HepG2 (cell line): Measurements from ENCODE around the gene KLF9. TPM values are rescaled to one million over a fixed set of nuclear protein-coding genes. Genes with fewer than 3 reads are reported as not detected.

Experiments
- AFF4 ChIP-seq: sonication (generic); formaldehyde crosslinking; IDR thresholded peaks from 2 replicates; pipeline ENCODE4 v1.4.0; 2020; ENCODE audit warnings: missing genetic modification reagents
- ATAD3A ChIP-seq: sonication (generic); formaldehyde crosslinking; IDR thresholded peaks from 2 replicates; pipeline ENCODE4 v1.4.0; 2020; ENCODE audit warnings: missing genetic modification reagents
- BRD4 ChIP-seq: sonication (generic); formaldehyde crosslinking; IDR thresholded peaks from 2 replicates; pipeline ENCODE4 v1.4.0; 2020; ENCODE audit warnings: missing genetic modification reagents
- ELF3 ChIP-seq: IDR thresholded peaks from 2 replicates; pipeline ENCODE4 v1.6.1; 2016; ENCODE audit warnings: missing genetic modification reagents, missing compliant biosample characterization
- ESRRA ChIP-seq: sonication (generic); formaldehyde crosslinking; IDR thresholded peaks from 2 replicates; pipeline ENCODE4 v1.5.1; 2020; ENCODE audit warnings: mild to moderate bottlenecking, low read depth, missing genetic modification reagents
- FOXK1 ChIP-seq: sonication (generic); formaldehyde crosslinking; IDR thresholded peaks from 2 replicates; pipeline ENCODE4 v1.4.0; 2020; ENCODE audit warnings: low read depth, missing genetic modification reagents, borderline replicate concordance
- HDAC2 ChIP-seq: sonication (generic); formaldehyde crosslinking; IDR thresholded peaks from 2 replicates; pipeline ENCODE4 v1.4.0; 2020; ENCODE audit warnings: missing genetic modification reagents
- KLF6 ChIP-seq: IDR thresholded peaks from 2 replicates; pipeline ENCODE4 v1.8.0; 2016; ENCODE audit warnings: missing biosample characterization, missing genetic modification reagents
- KLF9 ChIP-seq: IDR thresholded peaks from 2 replicates; pipeline ENCODE4 v1.6.1; 2016; ENCODE audit warnings: low read depth
- NFATC3 ChIP-seq: sonication (generic); formaldehyde crosslinking; IDR thresholded peaks from 2 replicates; pipeline ENCODE4 v1.5.1; 2020; ENCODE audit warnings: mild to moderate bottlenecking, missing genetic modification reagents
- NR2F1 ChIP-seq, 2 experiments: fragments of 450-650 bp in 1 of 2; formaldehyde crosslinking in 1 of 2; IDR thresholded peaks; 2 replicates each; pipeline versions ENCODE4 v1.5.0 to v1.6.1; 2016 to 2020; ENCODE audit warnings: mild to moderate bottlenecking in 1 of 2, missing compliant biosample characterization in 1 of 2, missing genetic modification reagents in 1 of 2, moderate library complexity in 1 of 2
- PITX1 ChIP-seq: sonication (generic); formaldehyde crosslinking; IDR thresholded peaks from 2 replicates; pipeline ENCODE4 v1.5.1; 2020; ENCODE audit warnings: mild to moderate bottlenecking, missing genetic modification reagents
- POLR2A ChIP-seq, 2 experiments: IDR thresholded peaks; 2 replicates each; pipeline ENCODE4 v1.6.1; 2011; ENCODE audit warnings: low read depth in 2 of 2, low read length in 2 of 2, mild to moderate bottlenecking in 1 of 2, moderate library complexity in 1 of 2; ENCODE audit not compliant: insufficient read depth in 1 of 2
- POLR2G ChIP-seq: fragments of 200-400 bp; formaldehyde crosslinking; IDR thresholded peaks from 2 replicates; pipeline ENCODE4 v1.6.1; 2018; ENCODE audit warnings: mild to moderate bottlenecking, low read depth, low read length, moderate library complexity
- PRPF4 ChIP-seq: fragments of 200-400 bp; formaldehyde crosslinking; IDR thresholded peaks from 2 replicates; pipeline ENCODE4 v1.6.1; 2016; ENCODE audit warnings: low read length, low read depth; ENCODE audit not compliant: poor library complexity, severe bottlenecking
- RFX1 ChIP-seq: fragments of 450-650 bp; IDR thresholded peaks from 2 replicates; pipeline ENCODE4 v1.6.1; 2017
- RFXANK ChIP-seq: IDR thresholded peaks from 2 replicates; pipeline ENCODE4 v1.6.1; 2016
- RXRA ChIP-seq: sonication (generic); formaldehyde crosslinking; IDR thresholded peaks from 2 replicates; pipeline ENCODE4 v1.5.1; 2020; ENCODE audit warnings: missing genetic modification reagents
- SAFB2 ChIP-seq: sonication (generic); formaldehyde crosslinking; IDR thresholded peaks from 2 replicates; pipeline ENCODE4 v1.5.1; 2020; ENCODE audit warnings: missing genetic modification reagents, low read depth, mild to moderate bottlenecking, borderline replicate concordance
- TP53 ChIP-seq: sonication (generic); formaldehyde crosslinking; conservative IDR thresholded peaks from 2 replicates; pipeline ENCODE4 v1.4.0; 2020; ENCODE audit warnings: missing genetic modification reagents
- WIZ ChIP-seq: sonication (generic); formaldehyde crosslinking; IDR thresholded peaks from 2 replicates; pipeline ENCODE4 v1.5.1; 2020; ENCODE audit warnings: mild to moderate bottlenecking, missing genetic modification reagents
- ZNF160 ChIP-seq: sonication (generic); formaldehyde crosslinking; IDR thresholded peaks from 2 replicates; pipeline ENCODE4 v1.8.0; 2022; ENCODE audit warnings: mild to moderate bottlenecking, inconsistent platforms, missing genetic modification reagents
- ZNF558 ChIP-seq: sonication (generic); formaldehyde crosslinking; IDR thresholded peaks from 2 replicates; pipeline ENCODE4 v1.9.0; 2022; ENCODE audit warnings: mild to moderate bottlenecking, missing genetic modification reagents, borderline replicate concordance
- ZNF75D ChIP-seq: sonication (generic); formaldehyde crosslinking; IDR thresholded peaks from 2 replicates; pipeline ENCODE4 v1.8.1; 2023; ENCODE audit warnings: missing genetic modification reagents, mild to moderate bottlenecking, borderline replicate concordance
- polyA plus RNA-seq, 8 experiments: library from polyadenylated mRNA; depleted of rRNA in 3 of 8; stranded (reverse) in 7 of 8; unstranded in 1 of 8; fragments of >200 nt; fragmentation: Illumina TruSeq in 4 of 8; extraction: Trizol in 4 of 8; gene quantifications; 2 replicates each; pipeline versions ENCODE4 v1.2.1 to v1.2.3, GENCODE V29; 2011 to 2016; ENCODE audit warnings: low read depth in 4 of 8, missing spikeins in 1 of 8, mixed read lengths in 1 of 8; ENCODE audit not compliant: insufficient read depth in 1 of 8
- total RNA-seq, 5 experiments: library from RNA; depleted of rRNA; stranded (reverse); fragments of >200 nt; fragmentation: Illumina TruSeq; extraction: Trizol; gene quantifications; 2 replicates each; pipeline ENCODE4 v1.2.3, GENCODE V29; 2016; ENCODE audit warnings: low read depth in 1 of 5
- TF ChIP-seq, protein P1 (sequence below): IDR thresholded peaks from 2 replicates; pipeline ENCODE4 v1.6.1; 2018; ENCODE audit warnings: missing genetic modification reagents
- TF ChIP-seq, protein P2 (sequence below): sonication (generic); formaldehyde crosslinking; IDR thresholded peaks from 2 replicates; pipeline ENCODE4 v1.5.0; 2020; ENCODE audit warnings: missing genetic modification reagents

KLF9 gene
- total and polyA plus RNA-seq, 2 of the 13 experiments (the other 11 are each of a cell fraction or from before 2014, with no cell fraction given), result 5.7 to 7.2 TPM

DNA sequence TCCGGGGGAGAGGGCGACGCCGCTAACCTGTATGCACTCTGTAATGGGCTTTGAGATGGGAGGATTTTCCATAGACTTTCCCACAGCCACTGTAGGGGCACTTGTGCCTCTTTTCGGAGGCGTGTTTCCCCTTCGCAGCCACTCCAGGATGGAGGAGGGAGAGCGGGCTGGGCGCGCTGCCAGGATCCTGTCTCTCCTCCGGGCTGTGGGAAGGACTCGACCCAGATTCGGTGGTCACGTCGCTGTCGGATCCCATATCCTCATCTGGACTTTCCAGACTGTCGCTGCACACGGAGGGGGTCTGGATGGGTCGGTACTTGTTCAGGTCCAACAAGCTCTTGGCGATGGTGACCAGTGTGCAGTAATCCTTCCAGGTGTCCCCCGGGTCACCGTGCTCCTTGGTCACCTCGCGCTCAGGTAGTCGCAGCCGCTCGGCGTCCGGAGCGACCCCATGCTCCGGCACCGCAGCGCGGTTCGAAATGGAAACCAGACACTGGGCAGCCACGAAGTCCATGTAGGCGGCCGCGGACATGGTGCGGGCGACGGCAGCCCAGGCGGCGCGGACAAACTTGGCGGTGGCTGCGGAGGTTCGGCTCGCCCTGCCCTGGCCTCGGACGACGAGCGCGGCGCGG is 1.5 kb downstream of the KLF9 start (continued):
- TF ChIP-seq, protein P1, sequence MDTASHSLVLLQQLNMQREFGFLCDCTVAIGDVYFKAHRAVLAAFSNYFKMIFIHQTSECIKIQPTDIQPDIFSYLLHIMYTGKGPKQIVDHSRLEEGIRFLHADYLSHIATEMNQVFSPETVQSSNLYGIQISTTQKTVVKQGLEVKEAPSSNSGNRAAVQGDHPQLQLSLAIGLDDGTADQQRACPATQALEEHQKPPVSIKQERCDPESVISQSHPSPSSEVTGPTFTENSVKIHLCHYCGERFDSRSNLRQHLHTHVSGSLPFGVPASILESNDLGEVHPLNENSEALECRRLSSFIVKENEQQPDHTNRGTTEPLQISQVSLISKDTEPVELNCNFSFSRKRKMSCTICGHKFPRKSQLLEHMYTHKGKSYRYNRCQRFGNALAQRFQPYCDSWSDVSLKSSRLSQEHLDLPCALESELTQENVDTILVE (CRISPR knock-in tag), result no peak
- TF ChIP-seq SAFB2 (no peak), POLR2G (peak; percentile 38; the same call in 1 of the 2 replicates), ZNF75D (no peak), ZNF160 (no peak), HDAC2 (CRISPR knock-in tag) (no peak), RXRA (CRISPR knock-in tag) (peak; percentile 42; the same call in 1 of the 2 replicates), ESRRA (no peak), WIZ (CRISPR knock-in tag) (no peak), AFF4 (CRISPR knock-in tag) (no peak), NR2F1 (CRISPR knock-in tag; IDR thresholded peaks at IDR 0.05) (no peak), PITX1 (no peak), TP53 (no peak), PRPF4 (no peak), RFX1 (no peak), KLF9 (CRISPR knock-in tag) (no peak), ELF3 (CRISPR knock-in tag) (0 out of 2 replicates have a peak, but pooled peaks have one; percentile 8), NFATC3 (CRISPR knock-in tag) (no peak), POLR2A (IDR thresholded peaks at IDR 0.05; ENCODE audit: insufficient read depth in 1 of 2, low read depth in 2 of 2, low read length in 2 of 2) (peak in 1 of 2 experiments; percentile 63; a peak in 1 of 4 replicates), BRD4 (CRISPR knock-in tag) (peak; percentile 31; the same call in 1 of the 2 replicates), RFXANK (no peak), ATAD3A (CRISPR knock-in tag) (no peak), KLF6 (CRISPR knock-in tag) (0 out of 2 replicates have a peak, but pooled peaks have one; percentile 14), ZNF558 (no peak), FOXK1 (no peak)
- TF ChIP-seq, protein P2, sequence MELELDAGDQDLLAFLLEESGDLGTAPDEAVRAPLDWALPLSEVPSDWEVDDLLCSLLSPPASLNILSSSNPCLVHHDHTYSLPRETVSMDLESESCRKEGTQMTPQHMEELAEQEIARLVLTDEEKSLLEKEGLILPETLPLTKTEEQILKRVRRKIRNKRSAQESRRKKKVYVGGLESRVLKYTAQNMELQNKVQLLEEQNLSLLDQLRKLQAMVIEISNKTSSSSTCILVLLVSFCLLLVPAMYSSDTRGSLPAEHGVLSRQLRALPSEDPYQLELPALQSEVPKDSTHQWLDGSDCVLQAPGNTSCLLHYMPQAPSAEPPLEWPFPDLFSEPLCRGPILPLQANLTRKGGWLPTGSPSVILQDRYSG (CRISPR knock-in tag), result no peak
